Retinal pigment epithelial cell (primary cell): ENCODE measurements around the gene MYMK.

Experiments
- DNase-seq: peaks from one replicate; pipeline ENCODE4 v3.0.0-alpha.2; 2010; ENCODE audit warnings: low read depth
- H3K4me3 ChIP-seq: 2 replicates; pipeline ENCODE4 v1.5.1; 2011; ENCODE audit warnings: mild to moderate bottlenecking, low read length, control low read depth, moderate library complexity
- TF ChIP-seq, protein P1 (sequence below): conservative IDR thresholded peaks from 2 replicates; pipeline ENCODE4 v1.5.1; 2011; ENCODE audit warnings: low read depth, low read length, control low read depth, inconsistent platforms

The MYMK gene, protein sequence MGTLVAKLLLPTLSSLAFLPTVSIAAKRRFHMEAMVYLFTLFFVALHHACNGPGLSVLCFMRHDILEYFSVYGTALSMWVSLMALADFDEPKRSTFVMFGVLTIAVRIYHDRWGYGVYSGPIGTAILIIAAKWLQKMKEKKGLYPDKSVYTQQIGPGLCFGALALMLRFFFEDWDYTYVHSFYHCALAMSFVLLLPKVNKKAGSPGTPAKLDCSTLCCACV

DNA sequence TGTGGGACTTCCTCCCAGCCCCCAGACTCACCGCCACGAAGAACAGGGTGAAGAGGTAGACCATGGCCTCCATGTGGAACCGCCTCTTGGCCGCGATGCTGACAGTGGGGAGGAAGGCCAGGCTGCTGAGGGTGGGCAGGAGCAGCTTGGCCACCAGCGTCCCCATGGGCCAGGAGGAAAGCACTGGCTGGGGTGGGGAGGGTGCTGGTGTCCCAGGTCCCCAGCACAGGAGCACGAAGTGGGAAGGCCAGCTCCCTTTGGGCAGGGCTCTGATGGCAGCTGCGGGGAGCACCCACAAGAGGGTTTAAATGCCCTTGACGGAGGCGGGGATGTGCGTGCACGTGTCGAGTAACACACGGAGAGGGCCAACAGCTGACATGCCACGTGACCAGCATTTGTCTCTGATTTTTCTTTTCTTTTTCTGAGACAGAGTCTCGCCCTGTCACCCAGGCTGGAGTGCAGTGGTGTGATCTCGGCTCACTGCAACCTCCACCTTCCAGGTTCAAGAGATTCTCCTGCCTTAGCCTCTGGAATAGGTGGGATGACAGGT is at the start of gene MYMK:
Gene MYMK, minus strand, starts transcription at position 281 of the 550 bp plus-strand sequence. Its CDS starts 115 bp downstream, at position 166.
- no peak for DNase-seq
- no peak within 1 kb of the TSS for H3K4me3 ChIP-seq

DNA sequence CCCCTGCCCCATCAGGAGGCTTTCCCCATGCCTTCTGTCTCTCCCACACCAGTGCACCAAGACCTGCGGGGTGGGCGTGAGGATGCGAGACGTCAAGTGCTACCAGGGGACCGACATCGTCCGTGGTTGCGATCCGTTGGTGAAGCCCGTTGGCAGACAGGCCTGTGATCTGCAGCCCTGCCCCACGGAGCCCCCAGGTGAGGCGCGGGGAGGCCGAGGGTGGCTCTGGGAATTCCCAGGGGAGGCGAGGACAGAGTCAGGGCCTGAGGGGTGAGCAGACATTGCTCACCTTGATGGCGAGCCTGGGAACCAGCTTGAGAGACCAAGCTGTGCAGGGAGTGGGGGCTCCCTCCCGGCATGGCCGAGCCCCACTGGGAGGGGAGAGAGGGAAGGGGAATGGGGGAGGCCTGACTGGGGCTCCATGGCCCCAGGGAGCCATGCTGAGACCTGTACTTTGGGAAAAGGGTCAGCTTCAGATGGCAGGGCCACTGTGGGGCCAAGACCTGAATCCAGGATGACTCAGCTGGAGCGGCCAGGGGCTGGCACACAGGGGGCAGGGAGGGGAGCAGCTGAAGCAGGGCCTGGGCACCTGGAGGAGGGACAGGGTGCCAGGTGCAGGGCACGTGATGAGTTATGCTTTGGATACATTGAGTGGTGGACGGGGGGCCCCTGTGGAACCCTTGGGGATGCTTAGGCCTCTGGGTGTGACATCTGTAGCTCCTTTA is 49.2 kb upstream of the MYMK start:
- H3K4me3 ChIP-seq: no peak overlapping the region
- DNase-seq: no peak
- TF ChIP-seq, protein P1, sequence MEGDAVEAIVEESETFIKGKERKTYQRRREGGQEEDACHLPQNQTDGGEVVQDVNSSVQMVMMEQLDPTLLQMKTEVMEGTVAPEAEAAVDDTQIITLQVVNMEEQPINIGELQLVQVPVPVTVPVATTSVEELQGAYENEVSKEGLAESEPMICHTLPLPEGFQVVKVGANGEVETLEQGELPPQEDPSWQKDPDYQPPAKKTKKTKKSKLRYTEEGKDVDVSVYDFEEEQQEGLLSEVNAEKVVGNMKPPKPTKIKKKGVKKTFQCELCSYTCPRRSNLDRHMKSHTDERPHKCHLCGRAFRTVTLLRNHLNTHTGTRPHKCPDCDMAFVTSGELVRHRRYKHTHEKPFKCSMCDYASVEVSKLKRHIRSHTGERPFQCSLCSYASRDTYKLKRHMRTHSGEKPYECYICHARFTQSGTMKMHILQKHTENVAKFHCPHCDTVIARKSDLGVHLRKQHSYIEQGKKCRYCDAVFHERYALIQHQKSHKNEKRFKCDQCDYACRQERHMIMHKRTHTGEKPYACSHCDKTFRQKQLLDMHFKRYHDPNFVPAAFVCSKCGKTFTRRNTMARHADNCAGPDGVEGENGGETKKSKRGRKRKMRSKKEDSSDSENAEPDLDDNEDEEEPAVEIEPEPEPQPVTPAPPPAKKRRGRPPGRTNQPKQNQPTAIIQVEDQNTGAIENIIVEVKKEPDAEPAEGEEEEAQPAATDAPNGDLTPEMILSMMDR: no peak

More for the DNA sequence above, at the start of gene MYMK:
- TF ChIP-seq, protein P1: no peak

DNA sequence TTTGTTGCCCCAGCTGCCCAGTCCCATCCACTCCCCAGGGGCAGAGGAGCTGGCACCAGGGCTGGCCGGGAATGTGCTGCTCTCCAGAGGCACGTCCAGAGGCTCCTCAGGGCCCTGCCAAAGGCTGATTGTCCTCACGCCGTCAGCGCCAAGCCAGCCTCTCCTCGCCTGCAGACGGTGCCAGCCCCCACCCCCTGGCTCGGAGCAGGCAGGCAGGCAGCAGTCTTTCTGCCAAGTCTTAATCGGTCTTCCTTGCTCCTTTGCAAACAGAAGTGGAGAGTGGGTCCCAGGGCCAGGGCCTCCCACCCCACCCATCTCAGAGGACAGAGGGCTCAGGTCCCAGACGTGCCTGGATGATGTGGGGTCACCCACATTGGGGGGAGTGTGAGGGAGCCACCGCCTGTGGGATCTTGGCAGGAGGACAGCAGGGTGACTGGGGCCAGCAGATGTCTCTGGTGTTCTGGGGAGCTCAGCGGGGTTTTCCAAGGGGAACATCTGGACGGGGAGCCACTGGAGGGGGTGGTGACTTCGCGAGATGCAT is 48.1 kb upstream of the MYMK start:
- DNase-seq: no peak
- H3K4me3 ChIP-seq: no peak overlapping the region
- TF ChIP-seq, protein P1: no peak

DNA sequence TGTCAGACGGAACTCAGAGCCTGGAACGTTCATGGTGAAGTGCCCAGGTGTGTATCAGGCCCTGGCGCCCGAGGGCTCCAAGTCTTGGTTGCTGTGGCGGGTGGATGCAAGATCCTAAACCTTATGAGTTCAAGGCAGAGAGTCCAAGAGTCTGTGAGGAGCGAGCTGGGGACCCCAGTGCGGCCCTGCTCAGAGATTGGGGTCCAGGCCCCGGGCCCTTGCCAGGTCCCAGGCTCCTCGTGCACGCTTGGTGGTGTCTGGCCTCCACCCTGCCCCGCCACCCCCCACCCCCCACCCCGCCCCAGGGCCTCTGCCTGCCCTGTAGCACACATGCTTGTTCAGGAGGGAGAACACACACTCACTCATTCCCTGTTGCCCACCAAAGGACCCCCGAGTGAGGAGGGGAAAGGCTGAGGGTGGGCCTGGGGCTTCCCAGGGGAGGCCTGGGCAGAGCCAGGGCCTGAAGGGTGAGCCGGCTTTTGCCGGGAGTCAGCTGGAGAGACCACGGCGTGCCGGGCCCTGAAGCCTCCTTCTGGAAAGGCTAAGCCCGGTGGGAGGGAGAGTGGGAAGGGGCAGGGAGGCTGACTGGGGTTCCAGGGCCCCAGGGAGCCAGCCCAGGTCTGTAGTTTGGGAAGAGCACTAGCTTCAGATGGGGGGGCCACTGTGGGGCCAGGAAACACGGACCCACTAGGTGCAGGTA is 47.3 kb upstream of the MYMK start:
- TF ChIP-seq, protein P1: no peak
- no peak overlapping the region for H3K4me3 ChIP-seq
- no peak for DNase-seq

DNA sequence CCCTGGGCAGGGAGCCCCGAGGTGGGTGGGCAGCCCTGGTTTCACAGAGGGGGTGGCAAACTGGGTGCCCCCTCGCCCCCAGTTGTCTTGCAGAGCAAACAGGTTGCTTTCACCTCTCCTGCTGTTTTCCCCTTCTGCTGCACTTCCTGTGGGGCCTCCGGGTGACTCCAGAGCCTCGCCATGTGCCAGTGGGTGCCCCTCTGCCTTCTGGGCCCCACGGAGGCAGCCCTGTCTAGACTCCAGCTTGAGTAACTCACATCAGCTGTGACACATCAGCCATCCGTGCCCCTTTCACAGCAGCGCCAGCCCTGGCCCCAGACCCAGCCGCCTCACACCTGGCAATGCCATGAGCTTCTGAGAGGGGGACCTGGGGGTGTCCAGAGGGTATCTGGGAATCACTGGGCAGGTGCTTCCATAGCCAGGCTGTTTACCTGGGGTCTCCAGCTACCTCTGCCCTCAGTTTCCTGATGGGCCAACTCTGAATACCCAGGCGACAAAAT is 46.7 kb upstream of the MYMK start:
- TF ChIP-seq, protein P1: no peak
- H3K4me3 ChIP-seq: no peak overlapping the region
- DNase-seq: no peak

DNA sequence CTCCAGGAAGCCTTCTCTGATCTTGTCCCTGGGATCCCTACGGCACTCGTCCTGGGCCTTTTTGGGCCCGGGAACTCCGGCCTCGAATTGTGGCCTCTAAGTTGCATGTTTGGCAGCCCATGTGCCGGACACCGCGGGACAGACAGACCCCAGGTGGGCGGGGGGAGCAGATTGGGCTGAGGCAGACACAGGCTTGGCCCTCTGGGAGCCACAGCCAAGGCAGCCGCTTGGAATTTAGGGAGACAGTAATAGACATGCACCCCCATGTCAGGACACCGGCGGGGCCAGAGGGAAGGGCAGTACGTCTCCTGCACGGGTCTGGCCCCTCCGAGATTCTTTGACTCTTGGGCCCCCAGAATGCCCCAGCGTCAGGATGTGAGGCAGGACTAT is 45.9 kb upstream of the MYMK start:
- TF ChIP-seq, protein P1: no peak

More for the DNA sequence above, 45.9 kb upstream of the MYMK start:
- H3K4me3 ChIP-seq: no peak overlapping the region
- no peak for DNase-seq
